Measurements from ENCODE around the gene CAMKMT. TPM values are rescaled to one million over a fixed set of nuclear protein-coding genes. Genes with fewer than 3 reads are reported as not detected.
A peak's percentile ranks its signal among the peaks of the same experiment; 100 is the strongest.
"Not testable (repeated sequence)": the region's sequence is repeated elsewhere in the genome, so short reads cannot be mapped to it uniquely, and the experiment has no call there.

The CAMKMT gene
- total and polyA plus RNA-seq, 9 of the 15 experiments (the other 6 are each of a cell fraction or from before 2014, with no cell fraction given), result 1.6 to 15.3 (median 7.4) TPM

GRCh38 chr2:44582363-44583008, 220.7 kb downstream of the CAMKMT start:
- no peak for FAIRE-seq
- H3K79me2 ChIP-seq (ENCODE audit: control insufficient read depth, insufficient read depth, low read length), result no peaks in the 10 kb centered on the region
- in situ Hi-C loops (cut with MboI), result no loop called here
- no peak overlapping the region for H3K4me3 ChIP-seq
- no peak overlapping the region for H3K4me2 ChIP-seq (ENCODE audit: insufficient read depth, low read length)
- H3K4me1 ChIP-seq (replicated peaks in 1 of 2; ENCODE audit: control insufficient read depth in 2 of 2, insufficient read depth in 2 of 2, low read length in 2 of 2), result no peaks in the 10 kb centered on the region
- H3K27ac ChIP-seq (ENCODE audit: extremely low read depth, low read depth, low read length), result no peak overlapping the region
- no peaks in the 10 kb centered on the region for H3K9me1 ChIP-seq (ENCODE audit: control insufficient read depth, insufficient read depth, low read length)
- POLR2A ChIA-PET, result interaction anchor here (0.6 to 1.5 kb wide), 3 partner anchors 175 to 291 kb away, joined by 3 to 4 read pairs (median 3); no protein-coding TSS in a partner anchor
- intact Hi-C loops (cut with micrococcal nuclease), result no loop called here
- no TSS peak for BruUV-seq (replicated peaks)
- no peak for DNase-seq (ENCODE audit: extremely low read depth in 1 of 4, low spot score in 3 of 4)
- TF ChIP-seq ZBTB8A (IDR thresholded peaks at IDR 0.05; ENCODE audit: partially characterized antibody), result no peak
- TF ChIP-seq MTA1 (IDR thresholded peaks at IDR 0.05; ENCODE audit: borderline replicate concordance), result no peak
- TF ChIP-seq EZH2 (IDR thresholded peaks at IDR 0.05; ENCODE audit: borderline replicate concordance, low read depth, low read length), result no peak
- H3K27me3 ChIP-seq (ENCODE audit: control insufficient read depth in 2 of 2, insufficient read depth in 2 of 2, low read length in 2 of 2), result no peaks in the 10 kb centered on the region; a peak in 1 of 5 replicates
- no peaks in the 10 kb centered on the region for H3K36me3 ChIP-seq (ENCODE audit: control insufficient read depth, insufficient read depth, low read length)
- no peaks in the 10 kb centered on the region for H3K9me3 ChIP-seq (replicated peaks; ENCODE audit: control insufficient read depth, insufficient read depth, low read depth, low read length)
- no peak overlapping the region for H2AFZ ChIP-seq (ENCODE audit: low read depth, low read length)
- CTCF ChIA-PET (ENCODE audit: low intra/inter-chr PET ratio), result no interaction called here
- H4K20me1 ChIP-seq (replicated peaks; ENCODE audit: control insufficient read depth, insufficient read depth, low read length), result no peaks in the 10 kb centered on the region
- H3K9ac ChIP-seq (ENCODE audit: insufficient read depth in 1 of 2, low read depth in 2 of 2, low read length in 2 of 2), result no peak overlapping the region
- WGBS (ENCODE audit: insufficient coverage, low coverage, missing lambda C conversion rate), result 3% methylated on average over 3 of the region's 3 CpGs
- ATAC-seq, result no peak

GRCh38 chr2:44595615-44596014, 233.9 kb downstream of the CAMKMT start:
- ATAC-seq; H3K9me3 ChIP-seq (replicated peaks; ENCODE audit: control insufficient read depth, insufficient read depth, low read depth, low read length); CTCF ChIA-PET (ENCODE audit: low intra/inter-chr PET ratio); H4K20me1 ChIP-seq (replicated peaks; ENCODE audit: control insufficient read depth, insufficient read depth, low read length); in situ Hi-C loops (cut with MboI); H3K79me2 ChIP-seq (ENCODE audit: control insufficient read depth, insufficient read depth, low read length); H3K4me1 ChIP-seq (replicated peaks in 1 of 2; ENCODE audit: control insufficient read depth in 2 of 2, insufficient read depth in 2 of 2, low read length in 2 of 2); H3K27me3 ChIP-seq (ENCODE audit: control insufficient read depth in 2 of 2, insufficient read depth in 2 of 2, low read length in 2 of 2); H3K9ac ChIP-seq (ENCODE audit: insufficient read depth in 1 of 2, low read depth in 2 of 2, low read length in 2 of 2); H3K36me3 ChIP-seq (ENCODE audit: control insufficient read depth, insufficient read depth, low read length); H2AFZ ChIP-seq (ENCODE audit: low read depth, low read length); H3K9me1 ChIP-seq (ENCODE audit: control insufficient read depth, insufficient read depth, low read length); DNase-seq (ENCODE audit: extremely low read depth in 1 of 4, low spot score in 3 of 4); BruUV-seq (replicated peaks); intact Hi-C loops (cut with micrococcal nuclease); H3K4me2 ChIP-seq (ENCODE audit: insufficient read depth, low read length); FAIRE-seq; H3K4me3 ChIP-seq; H3K27ac ChIP-seq (ENCODE audit: extremely low read depth, low read depth, low read length): not testable (repeated sequence)
- POLR2A ChIA-PET, result interaction anchor here (0.6 to 1.1 kb wide), 2 partner anchors 11 to 21 kb away, joined by 3 read pairs; no protein-coding TSS in a partner anchor
- WGBS (ENCODE audit: insufficient coverage, low coverage, missing lambda C conversion rate), result 65% methylated on average over 2 of the region's 2 CpGs
- TF ChIP-seq ZNF146 (CRISPR knock-in tag; IDR thresholded peaks at IDR 0.05; ENCODE audit: unreplicated experiment), result peak; percentile 34
